Measurements from ENCODE around the gene GAS7.
A peak's percentile ranks its signal among the peaks of the same experiment; 100 is the strongest.

The GAS7 gene

GRCh38 chr17:9940841-9941240, 257.6 kb downstream of the GAS7 start:
- no peak for TF ChIP-seq CTCF (IDR thresholded peaks at IDR 0.05; ENCODE audit: low read depth, low read length)
- H3K4me3 ChIP-seq (replicated peaks in 1 of 2; ENCODE audit: low read depth in 2 of 2, low read length in 2 of 2), result no peak overlapping the region
- no peak for DNase-seq (ENCODE audit: low read depth in 2 of 2)

- no peak for DNase-seq (ENCODE audit: low read depth in 2 of 2)
- no peak for TF ChIP-seq CTCF (IDR thresholded peaks at IDR 0.05; ENCODE audit: low read depth, low read length)
- H3K4me3 ChIP-seq (replicated peaks in 1 of 2; ENCODE audit: low read depth in 2 of 2, low read length in 2 of 2), result no peak overlapping the region
Measured at GRCh38 chr17:9938764-9939163, 259.6 kb downstream of the GAS7 start.

GRCh38 chr17:9937901-9938300, 260.5 kb downstream of the GAS7 start:
- no peak for TF ChIP-seq CTCF (IDR thresholded peaks at IDR 0.05; ENCODE audit: low read depth, low read length)
- H3K4me3 ChIP-seq (replicated peaks in 1 of 2; ENCODE audit: low read depth in 2 of 2, low read length in 2 of 2), result no peak overlapping the region

GRCh38 chr17:9937241-9937761, 261.1 kb downstream of the GAS7 start:
- H3K4me3 ChIP-seq (replicated peaks in 1 of 2; ENCODE audit: low read depth in 2 of 2, low read length in 2 of 2), result no peak overlapping the region
- DNase-seq (ENCODE audit: low read depth in 2 of 2), result peak in 1 of 2 donors; percentile 44
- TF ChIP-seq CTCF (IDR thresholded peaks at IDR 0.05; ENCODE audit: low read depth, low read length), result no peak

More at GRCh38 chr17:9937901-9938300, 260.5 kb downstream of the GAS7 start:
- DNase-seq (ENCODE audit: low read depth in 2 of 2), result no peak

GRCh38 chr17:9936095-9936494, 262.3 kb downstream of the GAS7 start:
- no peak overlapping the region for H3K4me3 ChIP-seq (replicated peaks in 1 of 2; ENCODE audit: low read depth in 2 of 2, low read length in 2 of 2)
- no peak for TF ChIP-seq CTCF (IDR thresholded peaks at IDR 0.05; ENCODE audit: low read depth, low read length)
- DNase-seq (ENCODE audit: low read depth in 2 of 2), result no peak

- no peak overlapping the region for H3K4me3 ChIP-seq (replicated peaks in 1 of 2; ENCODE audit: low read depth in 2 of 2, low read length in 2 of 2)
- TF ChIP-seq CTCF (IDR thresholded peaks at IDR 0.05; ENCODE audit: low read depth, low read length), result no peak
- DNase-seq (ENCODE audit: low read depth in 2 of 2), result peak in 1 of 2 donors; percentile 14
Measured at GRCh38 chr17:9935408-9935807, 263.0 kb downstream of the GAS7 start.

- no peak overlapping the region for H3K4me3 ChIP-seq (replicated peaks in 1 of 2; ENCODE audit: low read depth in 2 of 2, low read length in 2 of 2)
- no peak for TF ChIP-seq CTCF (IDR thresholded peaks at IDR 0.05; ENCODE audit: low read depth, low read length)
- no peak for DNase-seq (ENCODE audit: low read depth in 2 of 2)
Measured at GRCh38 chr17:9934331-9934730, 264.1 kb downstream of the GAS7 start.
